ENCODE measurements around the gene TUBGCP4. TPM values are rescaled to one million over a fixed set of nuclear protein-coding genes. Genes with fewer than 3 reads are reported as not detected.

The TUBGCP4 gene
- total and polyA plus RNA-seq, 2 donors, result 9.7 to 14.3 TPM

DNA sequence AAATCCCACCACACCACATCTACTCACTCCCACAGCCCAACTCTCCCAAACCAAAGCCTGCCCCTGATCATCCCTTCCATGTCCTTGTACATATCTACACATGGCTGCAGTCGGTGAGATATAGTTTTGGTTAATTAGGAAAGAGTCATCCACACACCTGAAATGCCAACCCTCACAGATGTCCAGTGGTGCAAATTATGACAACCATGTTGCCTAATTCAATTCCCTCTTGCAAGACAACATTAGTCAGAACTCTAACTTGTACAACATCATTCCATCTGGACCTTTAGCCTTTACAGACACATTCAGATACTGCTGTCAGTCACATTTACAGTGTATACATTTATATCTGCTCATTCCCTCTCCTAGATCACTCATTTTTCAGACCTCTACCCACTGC lies 41.2 kb downstream of the TUBGCP4 start:
- DNase-seq (ENCODE audit: extremely low spot score), result no peak
- Histone ChIP-seq H3K4me3 (ENCODE audit: low read depth, low read length) (no peak overlapping the region), H3K27ac (ENCODE audit: low read depth) (no peak overlapping the region), H3K4me1 (ENCODE audit: insufficient read depth) (no peaks in the 10 kb centered on the region), H3K36me3 (ENCODE audit: insufficient read depth) (peaks cover 10% of the 10 kb centered on the region)
- 94% methylated on average over 1 of the region's 1 CpG for WGBS

DNA sequence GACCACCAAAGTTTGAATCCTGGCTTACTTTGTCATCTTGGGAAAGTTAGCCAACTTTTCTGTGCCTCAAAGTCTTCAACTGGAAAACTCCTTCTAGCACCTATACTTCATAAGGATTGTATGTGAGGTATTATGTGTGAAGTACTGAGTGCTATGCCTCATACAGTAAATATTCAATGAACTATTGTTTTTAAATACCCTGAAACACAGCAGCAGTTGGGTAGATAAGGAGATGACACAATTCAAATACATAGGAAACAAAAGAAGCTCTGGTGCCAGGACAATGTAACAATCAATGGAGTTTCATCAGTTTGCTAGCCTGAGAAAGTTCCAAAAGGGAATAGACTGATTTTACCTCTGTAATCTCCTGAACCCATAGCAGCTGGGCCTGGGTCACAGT lies 43.3 kb downstream of the TUBGCP4 start:
- H3K36me3 ChIP-seq (ENCODE audit: insufficient read depth), result peaks cover 7% of the 10 kb centered on the region

DNA sequence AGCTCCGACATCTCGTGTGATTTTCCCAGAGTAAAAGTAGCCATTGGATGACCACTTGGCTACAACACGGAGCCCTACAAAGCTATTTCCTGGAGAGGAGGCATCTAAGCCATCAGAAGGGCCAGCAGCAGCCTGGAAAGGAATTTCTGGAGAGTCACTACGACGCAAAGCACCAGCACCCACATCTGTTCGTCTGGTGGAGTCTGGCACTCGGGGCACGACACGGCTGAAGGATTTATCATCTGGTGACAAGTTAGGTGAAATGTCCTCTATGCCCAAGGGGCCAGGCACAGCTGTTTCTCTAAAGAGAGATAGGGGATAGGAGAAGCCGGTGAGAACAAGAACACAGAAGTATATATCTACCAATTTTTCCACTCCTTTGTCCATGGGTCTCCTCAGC lies 49.5 kb downstream of the TUBGCP4 start:
- 91% methylated on average over 10 of the region's 10 CpGs for WGBS
- Histone ChIP-seq H3K4me1 (ENCODE audit: insufficient read depth) (no peaks in the 10 kb centered on the region), H3K36me3 (ENCODE audit: insufficient read depth) (peaks cover 5% of the 10 kb centered on the region), H3K4me3 (ENCODE audit: low read depth, low read length) (no peak overlapping the region), H3K27ac (ENCODE audit: low read depth) (no peak overlapping the region)
- DNase-seq (ENCODE audit: extremely low spot score), result no peak

More for the DNA sequence above, 43.3 kb downstream of the TUBGCP4 start:
- no peaks in the 10 kb centered on the region for H3K4me1 ChIP-seq (ENCODE audit: insufficient read depth)
- H3K27ac ChIP-seq (ENCODE audit: low read depth), result no peak overlapping the region
- no peak for DNase-seq (ENCODE audit: extremely low spot score)
- no peak overlapping the region for H3K4me3 ChIP-seq (ENCODE audit: low read depth, low read length)

DNA sequence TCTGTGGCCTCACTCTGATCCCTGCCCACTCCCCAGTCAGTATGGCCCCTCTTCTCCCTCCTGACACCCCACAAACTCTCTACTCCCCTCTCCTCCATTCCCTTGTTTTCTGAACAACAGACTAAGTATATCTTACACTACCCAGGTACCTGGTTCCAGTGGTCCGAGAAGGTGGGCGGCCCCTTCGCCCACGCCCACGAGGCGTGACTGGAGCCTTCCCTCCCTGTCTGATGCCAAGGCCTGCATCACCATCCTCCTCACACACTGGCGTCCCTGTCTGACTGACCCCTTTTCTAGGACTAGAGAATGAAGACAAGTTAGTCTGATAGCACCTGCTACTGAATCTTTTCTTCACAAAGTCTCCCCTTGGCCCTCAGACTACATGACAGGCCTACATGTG lies 50.0 kb downstream of the TUBGCP4 start:
- Histone ChIP-seq H3K4me1 (ENCODE audit: insufficient read depth) (no peaks in the 10 kb centered on the region), H3K36me3 (ENCODE audit: insufficient read depth) (peaks cover 5% of the 10 kb centered on the region), H3K27ac (ENCODE audit: low read depth) (no peak overlapping the region), H3K4me3 (ENCODE audit: low read depth, low read length) (no peak overlapping the region)
- no peak for DNase-seq (ENCODE audit: extremely low spot score)
- WGBS, result 97% methylated on average over 7 of the region's 7 CpGs

DNA sequence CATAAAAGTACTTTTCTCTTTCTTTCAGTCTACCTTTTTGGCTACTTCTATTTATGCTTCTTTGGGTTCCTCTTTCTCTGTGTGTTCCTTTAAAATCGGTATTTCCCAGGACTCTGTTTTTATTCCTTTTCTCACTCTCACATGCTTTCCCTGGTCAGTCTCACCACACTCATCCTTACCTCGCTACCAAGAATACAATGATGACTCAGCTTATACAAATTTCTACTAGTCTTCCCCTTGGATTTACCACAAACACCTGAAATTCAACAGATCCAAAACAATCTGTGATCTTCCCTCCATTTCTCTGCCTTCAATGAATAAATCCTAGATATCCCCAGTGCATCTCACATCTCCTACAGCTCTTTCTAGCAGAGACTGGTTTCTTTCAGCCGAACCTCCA lies 52.9 kb downstream of the TUBGCP4 start:
- Histone ChIP-seq H3K36me3 (ENCODE audit: insufficient read depth) (peaks cover 14% of the 10 kb centered on the region), H3K27ac (ENCODE audit: low read depth) (no peak overlapping the region), H3K4me1 (ENCODE audit: insufficient read depth) (no peaks in the 10 kb centered on the region), H3K4me3 (ENCODE audit: low read depth, low read length) (no peak overlapping the region)
- 98% methylated on average over 3 of the region's 3 CpGs for WGBS
- no peak for DNase-seq (ENCODE audit: extremely low spot score)

DNA sequence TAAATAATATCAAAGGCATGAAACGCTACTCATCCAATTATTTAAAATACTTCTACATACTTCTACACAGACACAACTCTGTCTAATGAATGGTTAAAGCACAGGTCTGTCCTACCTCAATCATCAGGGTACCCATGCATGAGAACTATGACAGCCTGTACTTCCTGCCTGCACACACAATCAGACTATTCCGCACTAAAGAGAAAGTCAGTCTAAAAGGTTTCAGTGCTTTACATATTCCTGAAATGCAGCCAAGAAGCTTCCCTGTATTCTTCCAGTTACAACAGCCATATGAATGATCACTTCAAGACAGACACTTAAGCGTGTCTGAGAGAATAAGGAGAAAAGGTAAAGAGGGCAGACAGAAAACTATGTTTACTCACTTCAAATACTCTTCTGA lies 58.8 kb downstream of the TUBGCP4 start:
- no peak for DNase-seq (ENCODE audit: extremely low spot score)
- H3K36me3 ChIP-seq (ENCODE audit: insufficient read depth), result peaks cover 11% of the 10 kb centered on the region
- no peak overlapping the region for H3K27ac ChIP-seq (ENCODE audit: low read depth)
- 43% methylated on average over 3 of the region's 3 CpGs for WGBS
- H3K4me1 ChIP-seq (ENCODE audit: insufficient read depth), result no peaks in the 10 kb centered on the region
- no peak overlapping the region for H3K4me3 ChIP-seq (ENCODE audit: low read depth, low read length)

DNA sequence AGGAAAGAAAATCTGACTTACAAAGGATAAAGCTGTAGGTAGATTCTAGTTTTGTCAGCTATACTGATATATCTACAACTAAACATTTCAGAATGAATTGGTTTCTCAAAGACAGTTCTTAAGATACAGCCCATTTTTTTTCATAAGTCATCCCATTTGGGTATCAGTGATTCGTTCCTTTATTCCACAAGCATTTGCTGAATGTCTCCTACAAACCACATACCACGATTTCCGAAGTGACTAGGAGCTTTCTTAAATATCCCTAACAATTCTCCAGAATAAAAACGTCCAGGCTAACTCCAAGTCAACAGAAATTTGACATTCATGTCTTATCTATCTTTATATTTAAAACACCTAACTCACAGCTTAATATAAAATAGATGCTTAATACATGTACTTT lies 62.3 kb downstream of the TUBGCP4 start:
- DNase-seq (ENCODE audit: extremely low spot score), result no peak
- WGBS, result 82% methylated on average over 4 of the region's 4 CpGs
- no peaks in the 10 kb centered on the region for H3K4me1 ChIP-seq (ENCODE audit: insufficient read depth)
- H3K27ac ChIP-seq (ENCODE audit: low read depth), result no peak overlapping the region
- no peak overlapping the region for H3K4me3 ChIP-seq (ENCODE audit: low read depth, low read length)
- H3K36me3 ChIP-seq (ENCODE audit: insufficient read depth), result peaks cover 3% of the 10 kb centered on the region

DNA sequence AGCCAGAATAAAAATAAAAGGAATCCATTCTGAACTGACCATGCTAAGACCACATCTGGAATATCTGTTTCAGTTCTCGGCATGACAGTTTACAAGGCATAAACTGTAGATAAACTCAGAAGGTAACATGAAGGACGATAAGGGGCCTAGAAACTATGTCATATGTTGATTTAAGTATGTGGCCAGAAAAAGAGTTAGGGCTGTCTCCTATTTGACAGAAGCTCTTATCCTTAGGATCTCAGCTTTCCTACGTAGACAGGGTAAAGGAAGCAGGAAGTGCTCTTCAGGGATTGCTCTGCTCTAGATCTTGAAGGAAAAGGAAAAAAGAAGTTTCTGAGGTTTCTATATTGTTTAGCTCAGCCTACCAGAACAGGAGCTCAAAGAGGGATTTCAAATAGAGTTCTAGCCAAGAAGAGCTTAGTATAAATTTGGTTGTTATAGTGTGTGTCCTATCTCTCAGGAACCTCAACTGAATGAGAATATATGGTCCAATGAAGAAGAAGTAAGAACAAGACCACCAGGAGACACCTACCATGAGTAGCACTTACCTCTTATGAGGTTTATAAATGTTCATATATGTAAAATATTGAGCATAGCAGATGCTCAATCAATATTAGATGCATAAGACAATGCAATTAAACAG lies 62.9 kb downstream of the TUBGCP4 start:
- Histone ChIP-seq H3K27ac (ENCODE audit: low read depth) (no peak overlapping the region), H3K36me3 (ENCODE audit: insufficient read depth) (peaks cover 3% of the 10 kb centered on the region), H3K4me3 (ENCODE audit: low read depth, low read length) (no peak overlapping the region), H3K4me1 (ENCODE audit: insufficient read depth) (no peaks in the 10 kb centered on the region)
- no peak for DNase-seq (ENCODE audit: extremely low spot score)
- WGBS, result 60% methylated on average over 3 of the region's 3 CpGs

DNA sequence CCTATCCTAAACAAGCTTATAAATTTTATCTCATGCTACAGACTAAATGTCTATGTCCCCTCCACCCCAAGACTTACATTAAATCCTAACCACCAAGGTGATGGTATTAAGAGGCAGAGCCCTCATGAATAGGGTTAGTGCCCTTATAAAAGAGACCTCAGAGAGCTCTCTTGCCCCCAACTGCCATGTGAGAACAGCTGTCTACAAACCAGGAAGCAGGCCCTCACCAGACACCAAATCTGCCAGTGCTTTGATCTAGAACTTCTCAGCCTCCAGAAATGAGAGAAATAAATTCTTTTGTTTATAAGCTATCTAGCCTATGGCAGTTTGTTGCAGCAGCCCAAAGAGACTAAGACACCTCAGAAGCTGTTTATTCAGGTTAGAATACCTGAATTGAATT lies 63.5 kb downstream of the TUBGCP4 start:
- Histone ChIP-seq H3K36me3 (ENCODE audit: insufficient read depth) (peaks cover 3% of the 10 kb centered on the region), H3K4me1 (ENCODE audit: insufficient read depth) (no peaks in the 10 kb centered on the region), H3K4me3 (ENCODE audit: low read depth, low read length) (no peak overlapping the region), H3K27ac (ENCODE audit: low read depth) (no peak overlapping the region)
- no peak for DNase-seq (ENCODE audit: extremely low spot score)

DNA sequence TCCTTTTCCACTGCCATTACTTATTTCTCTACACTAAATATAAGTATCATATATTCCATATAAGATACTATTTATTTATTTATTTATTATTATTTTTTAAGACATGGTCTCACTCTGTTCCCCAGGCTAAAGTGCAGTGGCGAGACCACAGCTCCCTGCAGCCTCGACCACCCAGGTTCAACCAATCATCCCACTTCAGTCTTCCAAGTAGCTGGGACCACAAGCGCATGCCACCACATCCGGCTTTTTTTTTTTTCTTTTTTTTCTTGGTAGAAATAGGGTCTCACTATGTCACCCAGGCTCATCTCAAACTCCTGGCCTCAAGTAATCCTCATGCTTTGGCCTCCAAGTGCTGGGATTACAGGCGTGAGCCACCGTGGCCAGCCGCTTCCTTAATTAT lies 65.5 kb downstream of the TUBGCP4 start:
- DNase-seq (ENCODE audit: extremely low spot score), result no peak
- Histone ChIP-seq H3K27ac (ENCODE audit: low read depth) (no peak overlapping the region), H3K4me3 (ENCODE audit: low read depth, low read length) (no peak overlapping the region), H3K4me1 (ENCODE audit: insufficient read depth) (no peaks in the 10 kb centered on the region), H3K36me3 (ENCODE audit: insufficient read depth) (peaks cover 1% of the 10 kb centered on the region)
- 94% methylated on average over 7 of the region's 7 CpGs for WGBS

DNA sequence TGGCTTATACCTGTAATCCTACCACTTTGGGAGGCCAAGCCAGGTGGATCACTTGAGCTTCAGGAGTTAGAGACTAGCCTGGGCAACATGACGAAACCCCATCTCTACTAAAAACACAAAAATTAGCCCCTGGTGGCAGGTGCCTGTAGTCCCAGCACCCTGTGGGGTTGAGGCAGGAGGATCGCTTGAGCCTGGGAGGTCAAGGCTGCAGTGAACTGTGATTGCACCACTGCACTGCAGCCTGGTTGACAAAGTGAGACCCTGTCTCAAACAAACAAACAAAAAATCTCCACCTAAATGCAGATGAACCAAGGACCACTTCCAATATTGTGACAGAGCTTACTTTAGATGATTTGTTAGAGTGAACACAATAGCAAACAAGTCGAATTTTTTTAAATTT lies 68.4 kb downstream of the TUBGCP4 start:
- no peak for DNase-seq (ENCODE audit: extremely low spot score)
- 81% methylated on average over 3 of the region's 3 CpGs for WGBS
- no peaks in the 10 kb centered on the region for H3K36me3 ChIP-seq (ENCODE audit: insufficient read depth)
- H3K4me3 ChIP-seq (ENCODE audit: low read depth, low read length), result no peak overlapping the region
- no peaks in the 10 kb centered on the region for H3K4me1 ChIP-seq (ENCODE audit: insufficient read depth)
- no peak overlapping the region for H3K27ac ChIP-seq (ENCODE audit: low read depth)

DNA sequence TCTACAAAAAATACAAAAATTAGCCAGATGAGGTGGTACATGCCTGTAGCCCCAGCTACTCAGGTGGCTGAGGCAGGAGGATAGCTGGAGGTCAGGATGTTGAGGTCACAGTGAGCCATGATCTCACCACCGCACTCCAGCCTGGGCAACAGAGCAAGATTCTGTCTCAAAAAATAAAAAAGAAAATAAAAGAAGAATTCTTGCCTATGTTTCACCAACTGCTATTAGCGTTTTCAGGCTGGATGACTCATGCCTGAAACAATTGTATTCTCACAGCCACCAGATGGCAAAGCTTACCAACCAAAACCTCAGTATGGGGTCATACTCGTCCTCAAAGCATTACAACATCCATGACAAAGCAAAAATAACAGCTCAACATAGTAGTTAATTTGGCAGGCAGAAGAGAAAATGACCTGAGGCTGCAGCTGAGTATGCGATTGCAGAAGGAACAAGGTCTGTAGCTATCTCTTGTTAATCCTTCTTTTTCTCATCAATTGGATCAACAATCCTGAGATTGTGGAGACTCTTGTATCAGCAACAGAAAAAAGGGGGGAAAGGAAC lies 69.9 kb downstream of the TUBGCP4 start:
- Histone ChIP-seq H3K36me3 (ENCODE audit: insufficient read depth) (peaks cover 5% of the 10 kb centered on the region), H3K4me3 (ENCODE audit: low read depth, low read length) (no peak overlapping the region), H3K27ac (ENCODE audit: low read depth) (peak overlapping the region; percentile 6), H3K4me1 (ENCODE audit: insufficient read depth) (no peaks in the 10 kb centered on the region)
- DNase-seq (ENCODE audit: extremely low spot score), result peak; percentile 7
- 23% methylated on average over 4 of the region's 4 CpGs for WGBS

DNA sequence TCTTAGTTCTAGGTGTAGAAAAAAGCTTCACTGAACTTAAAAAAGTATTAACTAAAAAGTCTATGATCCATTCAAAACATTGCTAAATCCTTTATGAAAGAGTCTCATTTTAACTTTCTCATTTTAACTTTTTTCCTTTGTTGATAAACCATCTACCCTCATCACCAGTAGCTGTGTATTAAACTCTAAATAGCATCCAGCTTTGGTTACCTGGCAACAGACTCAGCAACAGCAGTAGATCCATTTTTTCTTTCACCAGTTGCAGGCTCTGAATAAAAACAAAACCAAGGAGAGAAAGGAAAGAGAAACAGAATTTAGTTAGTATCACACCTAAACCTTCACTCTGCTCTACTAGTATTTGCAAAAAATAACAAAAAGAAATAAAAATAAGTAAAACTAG lies 70.4 kb downstream of the TUBGCP4 start:
- no peak for DNase-seq (ENCODE audit: extremely low spot score)
- Histone ChIP-seq H3K4me3 (ENCODE audit: low read depth, low read length) (no peak overlapping the region), H3K36me3 (ENCODE audit: insufficient read depth) (peaks cover 5% of the 10 kb centered on the region), H3K4me1 (ENCODE audit: insufficient read depth) (no peaks in the 10 kb centered on the region), H3K27ac (ENCODE audit: low read depth) (peak overlapping the region; percentile 6)

DNA sequence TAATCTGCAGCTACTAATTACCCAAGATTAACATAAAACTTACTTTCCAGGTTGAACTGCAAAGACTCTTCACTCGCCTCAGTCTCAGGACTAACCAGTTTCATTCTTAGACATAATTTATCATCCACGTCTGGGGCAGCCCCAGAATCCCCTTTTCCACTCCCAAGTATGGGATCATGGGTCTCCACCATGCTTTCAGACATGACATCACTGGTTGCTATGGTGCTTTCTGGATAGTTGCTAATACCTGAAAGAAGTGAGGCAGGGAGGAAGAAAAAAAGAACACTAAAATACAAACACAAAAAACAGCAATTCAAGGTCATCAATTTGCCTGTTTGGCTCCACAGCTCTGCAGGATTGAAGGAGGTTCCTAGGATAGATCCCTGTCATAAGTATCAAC lies 75.4 kb downstream of the TUBGCP4 start:
- H3K4me1 ChIP-seq (ENCODE audit: insufficient read depth), result no peaks in the 10 kb centered on the region
- H3K4me3 ChIP-seq (ENCODE audit: low read depth, low read length), result no peak overlapping the region
- DNase-seq (ENCODE audit: extremely low spot score), result no peak
- H3K27ac ChIP-seq (ENCODE audit: low read depth), result no peak overlapping the region
- H3K36me3 ChIP-seq (ENCODE audit: insufficient read depth), result peaks cover 7% of the 10 kb centered on the region
- WGBS, result 75% methylated on average over 2 of the region's 2 CpGs

DNA sequence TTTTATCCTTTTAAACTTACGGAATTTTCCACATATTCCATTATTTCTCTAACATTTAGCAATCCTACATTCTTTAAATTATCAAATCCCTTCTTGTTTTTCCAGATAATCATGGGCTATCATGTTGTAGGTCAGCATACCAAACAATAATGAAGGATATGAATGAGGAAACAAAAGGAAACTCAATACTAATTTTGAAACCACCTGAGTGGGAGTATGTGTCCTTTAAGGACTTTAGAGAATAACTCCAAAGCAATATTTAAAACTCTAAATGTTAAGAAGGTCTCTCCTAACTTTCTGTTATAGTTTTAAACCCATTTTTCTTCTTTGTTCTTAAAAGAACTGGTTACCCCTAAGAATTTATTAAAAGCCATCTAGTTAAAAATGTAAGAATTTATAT lies 79.1 kb downstream of the TUBGCP4 start:
- WGBS, result 96% methylated on average over 1 of the region's 1 CpG
- DNase-seq (ENCODE audit: extremely low spot score), result no peak
- no peak overlapping the region for H3K4me3 ChIP-seq (ENCODE audit: low read depth, low read length)
- no peak overlapping the region for H3K27ac ChIP-seq (ENCODE audit: low read depth)
- H3K36me3 ChIP-seq (ENCODE audit: insufficient read depth), result peaks cover 4% of the 10 kb centered on the region
- no peaks in the 10 kb centered on the region for H3K4me1 ChIP-seq (ENCODE audit: insufficient read depth)
